Smooth muscle cell (in vitro differentiated cells): Measurements from ENCODE around the gene STXBP3. TPM values are rescaled to one million over a fixed set of nuclear protein-coding genes. Genes with fewer than 3 reads are reported as not detected.

Experiments
- DNase-seq: peaks from one replicate; lab custom pipeline; 2025; ENCODE audit not compliant: unreplicated experiment; lab: John Stamatoyannopoulos, UW
- H2AFZ ChIP-seq: fragments of 200-600 bp; sonication (generic); 2 replicates; pipeline ENCODE4 v1.6.0; 2016; ENCODE audit warnings: antibody characterized with exemption, low read depth, mild to moderate bottlenecking
- H3F3A ChIP-seq: fragments of 200-600 bp; sonication (generic); 2 replicates; pipeline ENCODE4 v1.6.0; 2017; ENCODE audit warnings: antibody characterized with exemption, low read depth
- H3K27ac ChIP-seq: fragments of 200-600 bp; sonication (generic); 2 replicates; pipeline ENCODE4 v1.5.1; 2016; ENCODE audit warnings: low read depth, mild to moderate bottlenecking
- H3K27me3 ChIP-seq: fragments of 200-600 bp; sonication (generic); 2 replicates; pipeline ENCODE4 v1.6.1; 2016; ENCODE audit warnings: low read depth, mild to moderate bottlenecking
- H3K36me3 ChIP-seq: fragments of 200-600 bp; sonication (generic); 2 replicates; pipeline ENCODE4 v1.5.1; 2016; ENCODE audit warnings: low read depth
- H3K4me1 ChIP-seq: fragments of 200-600 bp; sonication (generic); 2 replicates; pipeline ENCODE4 v1.5.1; 2016; ENCODE audit warnings: low read depth
- H3K4me2 ChIP-seq: fragments of 200-600 bp; sonication (generic); 2 replicates; pipeline ENCODE4 v1.6.0; 2016; ENCODE audit warnings: mild to moderate bottlenecking
- H3K4me3 ChIP-seq: fragments of 200-600 bp; sonication (generic); 2 replicates; pipeline ENCODE4 v1.5.1; 2016; ENCODE audit warnings: mild to moderate bottlenecking
- H3K79me2 ChIP-seq: fragments of 200-600 bp; sonication (generic); 2 replicates; pipeline ENCODE4 v1.6.0; 2016; ENCODE audit warnings: low read depth, mild to moderate bottlenecking
- H3K9ac ChIP-seq: fragments of 200-600 bp; sonication (generic); 2 replicates; pipeline ENCODE4 v1.6.0; 2016; ENCODE audit warnings: low read depth
- H3K9me3 ChIP-seq: fragments of 200-600 bp; sonication (generic); replicated peaks from 2 replicates; pipeline ENCODE4 v1.5.1; 2016; ENCODE audit warnings: low read depth
- H4K20me1 ChIP-seq: fragments of 200-600 bp; sonication (generic); 2 replicates; pipeline ENCODE4 v1.6.0; 2016; ENCODE audit warnings: low read depth
- CTCF ChIP-seq: fragments of 200-600 bp; sonication (generic); IDR thresholded peaks from 2 replicates; pipeline ENCODE4 v1.5.1; 2017; ENCODE audit warnings: borderline replicate concordance, mild to moderate bottlenecking, antibody characterized with exemption; ENCODE audit not compliant: insufficient read depth, poor library complexity, severe bottlenecking
- WGBS: methylation state at CpG from one replicate; pipeline ENCODE4 v1.1.7; 2016; ENCODE audit warnings: low lambda C conversion rate; 5-methylcytosine and 5-hydroxymethylcytosine counted together
- polyA plus RNA-seq: library from polyadenylated mRNA; unstranded; fragments of >200 nt; fragmentation: Nextera tagmentation; extraction: Ambion mirVana; gene quantifications from 2 replicates; pipeline ENCODE4 v1.2.1, GENCODE V29; 2016
- total RNA-seq: library from RNA; depleted of rRNA; stranded (reverse); fragments of >200 nt; gene quantifications from 2 replicates; pipeline ENCODE4 v1.2.3, GENCODE V29; 2014

The STXBP3 gene
- total and polyA plus RNA-seq, 2 experiments from 2014 or later = 27.9 to 69.8 TPM

GRCh38 chr1:108817016-108817415 is 70.5 kb downstream of the STXBP3 start:
- peak overlapping the region; percentile 95 for H3K9ac ChIP-seq
- 72% methylated on average over 8 of the region's 8 CpGs for WGBS
- H3K4me1 ChIP-seq = peaks cover 19% of the 10 kb centered on the region
- no peaks in the 10 kb centered on the region for H3K79me2 ChIP-seq
- H3K4me2 ChIP-seq = peak overlapping the region; percentile 77
- no peak for TF ChIP-seq CTCF
- H3K4me3 ChIP-seq = peak overlapping the region; percentile 25
- peak overlapping the region; percentile 82 for H2AFZ ChIP-seq
- H4K20me1 ChIP-seq = no peaks in the 10 kb centered on the region
- peak overlapping the region; percentile 99 for H3K27ac ChIP-seq
- H3F3A ChIP-seq = no peaks in the 10 kb centered on the region
- DNase-seq = no peak
- peaks cover 3% of the 10 kb centered on the region for H3K27me3 ChIP-seq
- no peaks in the 10 kb centered on the region for H3K9me3 ChIP-seq
- no peaks in the 10 kb centered on the region for H3K36me3 ChIP-seq

GRCh38 chr1:108817811-108818210 is 71.3 kb downstream of the STXBP3 start:
- H3K9ac ChIP-seq = no peak overlapping the region
- H3K4me2 ChIP-seq = no peak overlapping the region
- DNase-seq = no peak
- H3K36me3 ChIP-seq = no peaks in the 10 kb centered on the region
- TF ChIP-seq CTCF = no peak
- no peaks in the 10 kb centered on the region for H3K9me3 ChIP-seq
- no peaks in the 10 kb centered on the region for H3F3A ChIP-seq
- no peak overlapping the region for H2AFZ ChIP-seq
- H4K20me1 ChIP-seq = no peaks in the 10 kb centered on the region
- no peaks in the 10 kb centered on the region for H3K79me2 ChIP-seq
- peaks cover 3% of the 10 kb centered on the region for H3K27me3 ChIP-seq
- no peak overlapping the region for H3K27ac ChIP-seq
- H3K4me1 ChIP-seq = peaks cover 19% of the 10 kb centered on the region
- H3K4me3 ChIP-seq = no peak overlapping the region

- Histone ChIP-seq H3K9ac (no peak overlapping the region), H3K79me2 (no peaks in the 10 kb centered on the region)
Observed at GRCh38 chr1:108819878-108820277, 73.4 kb downstream of the STXBP3 start.

More at GRCh38 chr1:108819878-108820277, 73.4 kb downstream of the STXBP3 start:
- WGBS = 81% methylated on average over 5 of the region's 5 CpGs
- no peaks in the 10 kb centered on the region for H3K9me3 ChIP-seq
- no peaks in the 10 kb centered on the region for H3K36me3 ChIP-seq
- TF ChIP-seq CTCF = no peak
- H3K4me3 ChIP-seq = no peak overlapping the region
- no peak for DNase-seq
- H3F3A ChIP-seq = no peaks in the 10 kb centered on the region
- H3K4me1 ChIP-seq = peaks cover 16% of the 10 kb centered on the region
- H4K20me1 ChIP-seq = no peaks in the 10 kb centered on the region
- H3K27me3 ChIP-seq = peaks cover 3% of the 10 kb centered on the region
- no peak overlapping the region for H3K27ac ChIP-seq
- H2AFZ ChIP-seq = no peak overlapping the region
- H3K4me2 ChIP-seq = no peak overlapping the region
